Measurements from ENCODE around the gene DNHD1. TPM values are rescaled to one million over a fixed set of nuclear protein-coding genes. Genes with fewer than 3 reads are reported as not detected.

Gene DNHD1
- polyA plus RNA-seq, 3 donors: 0.24 to 21.0 (median 0.59) TPM

GRCh38 chr11:6588018-6588417 lies 90.9 kb downstream of the DNHD1 start:
- Histone ChIP-seq H4K20me1 (ENCODE audit: insufficient read depth, low read length) (no peaks in the 10 kb centered on the region), H3K4me1 (ENCODE audit: control insufficient read depth in 1 of 2, insufficient read depth in 2 of 2, low read length in 2 of 2) (no peaks in the 10 kb centered on the region), H3K27ac (ENCODE audit: low read depth in 1 of 2, low read length in 2 of 2) (no peak overlapping the region), H3K36me3 (replicated peaks in 1 of 2; ENCODE audit: control insufficient read depth in 1 of 2, insufficient read depth in 2 of 2, low read length in 2 of 2) (peaks cover 17 to 39% of the 10 kb centered on the region in 2 donors), H3K79me2 (ENCODE audit: insufficient read depth, low read length) (no peaks in the 10 kb centered on the region), H2AFZ (ENCODE audit: insufficient read depth, low read depth, low read length, poor library complexity, severe bottlenecking) (no peak overlapping the region), H3K4me2 (replicated peaks; ENCODE audit: extremely low read depth, low read length, poor library complexity, severe bottlenecking) (no peak overlapping the region), H3K4me3 (replicated peaks in 1 of 3; ENCODE audit: low read depth in 2 of 3, low read length in 3 of 3) (no peak overlapping the region), H3K27me3 (ENCODE audit: control insufficient read depth in 2 of 2, insufficient read depth in 2 of 2, low read length in 2 of 2) (no peaks in the 10 kb centered on the region), H3K9ac (ENCODE audit: insufficient read depth, low read length, poor library complexity, severe bottlenecking) (no peak overlapping the region), H3K9me3 (replicated peaks in 1 of 2; ENCODE audit: control insufficient read depth in 1 of 2, insufficient read depth in 1 of 2, low read length in 2 of 2) (peaks cover 6 to 12% of the 10 kb centered on the region in 2 donors)
- intact Hi-C loops (cut with micrococcal nuclease): no loop called here
- Mint-ChIP-seq H3K4me3 (no peak overlapping the region), H3K27me3 (ENCODE audit: low read depth in 3 of 3) (no peaks in the 10 kb centered on the region), H3K36me3 (peaks cover 44 to 70% of the 10 kb centered on the region in 2 donors), H3K9me3 (peaks cover 12 to 23% (median 20%) of the 10 kb centered on the region in 7 donors), H3K27ac (no peak overlapping the region), H3K4me1 (no peaks in the 10 kb centered on the region)
- WGBS (ENCODE audit: insufficient coverage): no CpG with 5 or more reads among the region's 1 CpG
- no peak for DNase-seq
- no peak for TF ChIP-seq CTCF (IDR thresholded peaks at IDR 0.05)

GRCh38 chr11:6594142-6594768 lies 97.2 kb downstream of the DNHD1 start:
- Histone ChIP-seq H3K27ac (ENCODE audit: low read depth in 1 of 2, low read length in 2 of 2) (no peak overlapping the region), H3K9ac (ENCODE audit: insufficient read depth, low read length, poor library complexity, severe bottlenecking) (no peak overlapping the region), H3K4me1 (ENCODE audit: control insufficient read depth in 1 of 2, insufficient read depth in 2 of 2, low read length in 2 of 2) (no peaks in the 10 kb centered on the region), H3K79me2 (ENCODE audit: insufficient read depth, low read length) (peaks cover 12% of the 10 kb centered on the region), H3K27me3 (ENCODE audit: control insufficient read depth in 2 of 2, insufficient read depth in 2 of 2, low read length in 2 of 2) (no peaks in the 10 kb centered on the region), H3K36me3 (replicated peaks in 1 of 2; ENCODE audit: control insufficient read depth in 1 of 2, insufficient read depth in 2 of 2, low read length in 2 of 2) (peaks cover 62 to 89% of the 10 kb centered on the region in 2 donors), H2AFZ (ENCODE audit: insufficient read depth, low read depth, low read length, poor library complexity, severe bottlenecking) (no peak overlapping the region), H3K4me2 (replicated peaks; ENCODE audit: extremely low read depth, low read length, poor library complexity, severe bottlenecking) (no peak overlapping the region), H3K4me3 (replicated peaks in 1 of 3; ENCODE audit: low read depth in 2 of 3, low read length in 3 of 3) (no peak overlapping the region), H4K20me1 (ENCODE audit: insufficient read depth, low read length) (peaks cover 9% of the 10 kb centered on the region), H3K9me3 (replicated peaks in 1 of 2; ENCODE audit: control insufficient read depth in 1 of 2, insufficient read depth in 1 of 2, low read length in 2 of 2) (no peaks in the 10 kb centered on the region)
- Mint-ChIP-seq H3K4me3 (no peak overlapping the region), H3K27me3 (ENCODE audit: low read depth in 3 of 3) (peaks cover 0 to 2% (median 2%) of the 10 kb centered on the region in 3 donors), H3K4me1 (no peaks in the 10 kb centered on the region), H3K27ac (peak overlapping the region in 2 of 7 donors; percentile 59 to 62), H3K36me3 (peaks cover 73 to 86% of the 10 kb centered on the region in 2 donors), H3K9me3 (no peaks in the 10 kb centered on the region)
- intact Hi-C loops (cut with micrococcal nuclease): no loop called here
- TF ChIP-seq CTCF (IDR thresholded peaks at IDR 0.05): no peak
- no peak for DNase-seq
- 76% methylated on average over 3 of the region's 3 CpGs for WGBS (ENCODE audit: insufficient coverage)
